Panc1 (cell line): Measurements from ENCODE around the gene TAS1R2. TPM values are rescaled to one million over a fixed set of nuclear protein-coding genes. Genes with fewer than 3 reads are reported as not detected.
A peak's percentile ranks its signal among the peaks of the same experiment; 100 is the strongest.

ENCODE experiments used
- ATAC-seq: fragments of 200-7000 bp; cut with Tn5 transposase; 2 replicates; pipeline ENCODE4 v1.9.1; 2020; ENCODE audit warnings: mild to moderate bottlenecking, moderate library complexity
- BruUV-seq: library from RNA; stranded (reverse); fragments of 400-500 nt; replicated peaks from 2 replicates; lab custom pipeline; 2021; lab: Mats Ljungman, UMichigan
- CTCF ChIA-PET: fragments of 300-600 bp; sonication (Branson Sonifier 250); formaldehyde crosslinking; loops from one replicate; lab custom pipeline; 2022; ENCODE audit warnings: antibody characterized with exemption; lab: Charles Lee
- POLR2A ChIA-PET: fragments of 300-600 bp; sonication (Branson Sonifier 250); formaldehyde crosslinking; loops from one replicate; lab custom pipeline; 2022; ENCODE audit warnings: antibody characterized with exemption; lab: Charles Lee
- DNase-seq: peaks from one replicate; pipeline ENCODE4 v3.0.0-alpha.2; 2010; ENCODE audit warnings: low read depth, low spot score
- H3K27ac ChIP-seq: 2 replicates; pipeline ENCODE4 v1.5.1; 2011; ENCODE audit warnings: mild to moderate bottlenecking, low read length, inconsistent platforms
- H3K27me3 ChIP-seq: fragments of 200-500 bp; sonication (Bioruptor generic); 2 replicates; pipeline ENCODE4 v1.6.0; 2014; ENCODE audit warnings: low read length, inconsistent platforms; ENCODE audit not compliant: control insufficient read depth, insufficient read depth
- H3K36me3 ChIP-seq: fragments of 200-500 bp; sonication (Bioruptor generic); 2 replicates; pipeline ENCODE4 v1.5.1; 2014; ENCODE audit warnings: inconsistent platforms, mild to moderate bottlenecking, low read length, moderate library complexity; ENCODE audit not compliant: control insufficient read depth, insufficient read depth
- H3K4me1 ChIP-seq: 2 replicates; pipeline ENCODE4 v1.5.1; 2011; ENCODE audit warnings: inconsistent platforms, mild to moderate bottlenecking, low read length, moderate library complexity; ENCODE audit not compliant: control insufficient read depth, insufficient read depth
- H3K4me3 ChIP-seq, 2 experiments: 2 replicates each; pipeline ENCODE4 v1.5.1; 2011 to 2012; ENCODE audit warnings: low read depth in 2 of 2, low read length in 2 of 2, mild to moderate bottlenecking in 2 of 2, inconsistent platforms in 1 of 2, moderate library complexity in 1 of 2
- H3K9me3 ChIP-seq: fragments of 200-500 bp; sonication (Bioruptor generic); 2 replicates; pipeline ENCODE4 v1.5.1; 2014; ENCODE audit warnings: low read depth, mild to moderate bottlenecking, inconsistent platforms, low read length, moderate library complexity; ENCODE audit not compliant: control insufficient read depth, insufficient read depth
- CTCF ChIP-seq: fragments of 450-650 bp; IDR thresholded peaks from 2 replicates; pipeline ENCODE4 v1.5.1; 2017; ENCODE audit warnings: mild to moderate bottlenecking
- POLR2AphosphoS5 ChIP-seq: IDR thresholded peaks from 2 replicates; pipeline ENCODE4 v1.6.1; 2012; ENCODE audit warnings: mild to moderate bottlenecking, low read depth, low read length, moderate library complexity
- REST ChIP-seq, 2 experiments: IDR thresholded peaks; 2 replicates each; pipeline ENCODE4 v1.6.1; 2011 to 2012; ENCODE audit warnings: low read depth in 2 of 2, control low read depth in 1 of 2, low read length in 1 of 2, mild to moderate bottlenecking in 1 of 2, moderate library complexity in 1 of 2; ENCODE audit not compliant: insufficient read depth in 1 of 2
- SIN3A ChIP-seq: IDR thresholded peaks from 2 replicates; pipeline ENCODE4 v1.6.1; 2012; ENCODE audit warnings: low read depth, mild to moderate bottlenecking, low read length, moderate library complexity, borderline replicate concordance; ENCODE audit not compliant: insufficient read depth
- TCF7L2 ChIP-seq: IDR thresholded peaks from 2 replicates; pipeline ENCODE4 v1.6.1; 2011; ENCODE audit warnings: mild to moderate bottlenecking, low read depth, low read length, inconsistent platforms
- in situ Hi-C: cut with HindIII; loops from 2 replicates; pipeline ENCODE4 v1.10.0; 2016; ENCODE audit warnings: low sequenced_read_pairs, low pct_unique_long_range_greater_than_20kb
- intact Hi-C: fragments of 100-400 bp; cut with micrococcal nuclease; formaldehyde crosslinking; loops from one replicate; pipeline ENCODE4 v1.10.0; 2022; ENCODE audit not compliant: unreplicated experiment
- total RNA-seq: library from RNA; stranded (reverse); gene quantifications from one replicate; pipeline ENCODE4 v1.2.1, GENCODE V29; 2021; ENCODE audit not compliant: unreplicated experiment

Gene TAS1R2
- total RNA-seq, 1 experiment from 2014 or later = not detected

GRCh38 chr1:18884419-18884717, 24.9 kb upstream of the TAS1R2 start:
- ATAC-seq (peak; percentile 50), DNase-seq (no peak)
- Histone ChIP-seq H3K4me3 (no peak overlapping the region), H3K9me3 (no peaks in the 10 kb centered on the region), H3K4me1 (no peaks in the 10 kb centered on the region), H3K36me3 (no peaks in the 10 kb centered on the region), H3K27me3 (no peaks in the 10 kb centered on the region), H3K27ac (no peak overlapping the region)
- BruUV-seq = no TSS peak
- POLR2A ChIA-PET = no interaction called here
- in situ Hi-C loops (no loop called here), intact Hi-C loops (no loop called here)
- CTCF ChIA-PET = interaction anchor here (0.5 to 1.7 kb wide), 6 partner anchors 9 to 213 kb away, joined by 3 to 8 read pairs (median 6); no protein-coding TSS in a partner anchor
- no peak for TF ChIP-seq SIN3A
- TF ChIP-seq CTCF = no peak
- TF ChIP-seq POLR2AphosphoS5 = no peak
- no peak for TF ChIP-seq TCF7L2
- no peak for TF ChIP-seq REST (IDR thresholded peaks at IDR 0.05; ENCODE audit: insufficient read depth in 1 of 2, low read depth in 2 of 2, low read length in 1 of 2)

- CTCF ChIA-PET = interaction anchor here (0.5 to 1.7 kb wide), 5 partner anchors 10 to 214 kb away, joined by 4 to 8 read pairs (median 6); no protein-coding TSS in a partner anchor
- Histone ChIP-seq H3K4me1 (no peaks in the 10 kb centered on the region), H3K27me3 (no peaks in the 10 kb centered on the region), H3K9me3 (no peaks in the 10 kb centered on the region), H3K36me3 (no peaks in the 10 kb centered on the region), H3K4me3 (no peak overlapping the region), H3K27ac (no peak overlapping the region)
- DNase-seq (peak; percentile 62), ATAC-seq (peak; percentile 82)
- POLR2A ChIA-PET = no interaction called here
- in situ Hi-C loops = no loop called here
- intact Hi-C loops = no loop called here
- TF ChIP-seq REST (IDR thresholded peaks at IDR 0.05; ENCODE audit: insufficient read depth in 1 of 2, low read depth in 2 of 2, low read length in 1 of 2) (no peak), POLR2AphosphoS5 (no peak), CTCF (peak; percentile 95), SIN3A (no peak), TCF7L2 (no peak)
- BruUV-seq = no TSS peak
Measured at GRCh38 chr1:18883636-18884418, 24.4 kb upstream of the TAS1R2 start.
